Duodenal mucosa (tissue), 2 donors: ENCODE results near the gene KLHDC2.
"Not testable (repeated sequence)": the region's sequence is repeated elsewhere in the genome, so short reads cannot be mapped to it uniquely, and the experiment has no call there.

ENCODE experiments used
- H3K27ac ChIP-seq: one replicate; pipeline ENCODE4 v1.7.0; 2013; ENCODE audit warnings: low read depth, low read length
- H3K27me3 ChIP-seq, 2 donors: one replicate each; pipeline ENCODE4 v1.7.0; 2013; ENCODE audit warnings: low read length in 2 of 2, control low read depth in 1 of 2; ENCODE audit not compliant: insufficient read depth in 2 of 2, control insufficient read depth in 1 of 2
- H3K36me3 ChIP-seq, 2 donors: one replicate each; pipeline ENCODE4 v1.7.0; 2013; ENCODE audit warnings: low read length in 2 of 2, control low read depth in 1 of 2; ENCODE audit not compliant: insufficient read depth in 2 of 2, control insufficient read depth in 1 of 2
- H3K4me1 ChIP-seq, 2 donors: one replicate each; pipeline ENCODE4 v1.7.0; 2013; ENCODE audit warnings: low read length in 2 of 2, control low read depth in 1 of 2; ENCODE audit not compliant: insufficient read depth in 2 of 2, control insufficient read depth in 1 of 2
- H3K4me3 ChIP-seq, 2 donors: one replicate each; pipeline ENCODE4 v1.7.0; 2013; ENCODE audit warnings: low read length in 2 of 2, low read depth in 1 of 2
- H3K9ac ChIP-seq, 2 donors: one replicate each; pipeline ENCODE4 v1.7.0; 2013; ENCODE audit warnings: low read length in 2 of 2, low read depth in 1 of 2
- H3K9me3 ChIP-seq, 2 donors: one replicate each; pipeline ENCODE4 v1.7.0; 2013; ENCODE audit warnings: low read length in 2 of 2, control low read depth in 1 of 2; ENCODE audit not compliant: control insufficient read depth in 1 of 2

KLHDC2 gene

DNA sequence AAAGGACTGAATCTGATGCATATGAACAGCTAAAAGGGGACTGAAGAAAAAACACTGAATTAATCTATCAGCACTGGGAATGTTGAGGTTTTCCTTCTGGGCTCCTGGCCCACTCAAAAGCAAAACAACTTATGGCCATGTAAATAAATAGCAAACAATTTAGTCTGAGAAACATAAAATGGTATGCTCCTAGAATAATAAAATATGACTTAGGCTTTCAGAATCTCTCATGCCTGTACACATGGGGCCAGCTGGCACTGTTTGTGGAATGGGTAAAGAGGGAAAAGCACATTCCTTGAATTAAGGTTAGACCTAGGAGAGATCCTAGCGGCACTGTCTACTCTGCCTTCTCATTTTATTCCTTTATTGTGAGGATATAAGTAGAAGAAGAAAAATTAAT is 6.2 kb downstream of the KLHDC2 start:
- Histone ChIP-seq H3K9me3 (no peaks in the 10 kb centered on the region), H3K4me3 (no peak overlapping the region), H3K27me3 (no peaks in the 10 kb centered on the region), H3K4me1 (peaks cover 12 to 24% of the 10 kb centered on the region in 2 donors), H3K36me3 (peaks cover 24 to 39% of the 10 kb centered on the region in 2 donors), H3K27ac (no peak overlapping the region), H3K9ac (no peak overlapping the region)

- Histone ChIP-seq H3K4me1 (no peaks in the 10 kb centered on the region), H3K4me3 (no peak overlapping the region), H3K9me3 (no peaks in the 10 kb centered on the region), H3K36me3 (peaks cover 45 to 82% of the 10 kb centered on the region in 2 donors), H3K27me3 (no peaks in the 10 kb centered on the region), H3K27ac (no peak overlapping the region), H3K9ac (no peak overlapping the region)
These were observed 10.5 kb downstream of the KLHDC2 start for GRCh38 chr14:49778421-49778820.

DNA sequence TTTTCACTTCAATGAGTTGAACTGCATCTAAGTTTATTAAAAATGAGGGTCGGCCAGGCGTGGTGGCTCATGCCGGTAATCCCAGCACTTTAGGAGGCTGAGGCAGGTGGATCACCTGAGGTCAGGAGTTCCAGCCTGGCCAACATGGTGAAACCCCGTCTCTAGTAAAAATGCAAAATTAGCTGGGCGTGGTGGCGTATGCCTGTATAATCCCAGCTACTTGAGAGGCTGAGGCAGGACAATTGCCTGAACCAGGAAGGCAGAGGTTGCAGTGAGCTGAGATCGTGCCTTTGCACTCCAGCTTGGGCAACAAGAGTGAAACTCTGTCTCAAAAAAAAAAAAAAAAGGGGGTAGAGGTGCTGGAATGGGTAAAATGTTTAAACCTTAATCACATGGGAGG is 13.1 kb downstream of the KLHDC2 start:
- H3K9me3 ChIP-seq, H3K4me3 ChIP-seq, H3K27ac ChIP-seq, H3K9ac ChIP-seq, H3K27me3 ChIP-seq, H3K4me1 ChIP-seq: not testable (repeated sequence)
- peaks cover 42 to 88% of the 10 kb centered on the region in 2 donors for H3K36me3 ChIP-seq

DNA sequence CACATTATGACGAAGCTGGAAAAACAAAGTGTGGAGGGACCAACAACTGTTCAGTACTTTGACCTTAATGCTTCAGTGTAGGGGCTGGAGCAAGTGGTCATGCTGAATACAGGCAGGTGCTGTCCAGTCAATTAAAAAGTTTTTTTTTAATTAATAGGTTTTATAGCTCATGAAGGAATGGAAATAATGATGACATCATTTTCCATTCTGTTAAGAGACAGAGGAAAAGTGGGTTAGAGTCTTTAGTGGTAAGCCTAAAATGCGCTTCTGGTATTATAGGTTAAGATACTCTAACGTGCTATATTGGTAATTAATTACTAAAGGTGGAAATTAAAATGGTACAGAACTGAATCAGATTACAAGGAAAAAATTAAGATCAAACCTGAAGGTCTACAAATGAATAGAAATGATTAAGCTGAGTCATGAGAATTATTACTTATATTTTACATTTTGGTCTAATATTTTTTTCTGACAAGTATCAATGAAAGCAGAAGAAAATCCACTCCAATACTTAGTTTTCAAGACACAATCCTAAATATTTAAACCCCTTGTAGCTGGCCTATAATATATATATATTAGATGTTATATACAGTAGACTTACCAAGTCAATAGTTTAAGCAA is 15.6 kb downstream of the KLHDC2 start:
- Histone ChIP-seq H3K4me3 (no peak overlapping the region), H3K36me3 (peaks cover 48 to 96% of the 10 kb centered on the region in 2 donors), H3K27ac (no peak overlapping the region), H3K9ac (no peak overlapping the region), H3K4me1 (no peaks in the 10 kb centered on the region), H3K27me3 (no peaks in the 10 kb centered on the region), H3K9me3 (no peaks in the 10 kb centered on the region)

DNA sequence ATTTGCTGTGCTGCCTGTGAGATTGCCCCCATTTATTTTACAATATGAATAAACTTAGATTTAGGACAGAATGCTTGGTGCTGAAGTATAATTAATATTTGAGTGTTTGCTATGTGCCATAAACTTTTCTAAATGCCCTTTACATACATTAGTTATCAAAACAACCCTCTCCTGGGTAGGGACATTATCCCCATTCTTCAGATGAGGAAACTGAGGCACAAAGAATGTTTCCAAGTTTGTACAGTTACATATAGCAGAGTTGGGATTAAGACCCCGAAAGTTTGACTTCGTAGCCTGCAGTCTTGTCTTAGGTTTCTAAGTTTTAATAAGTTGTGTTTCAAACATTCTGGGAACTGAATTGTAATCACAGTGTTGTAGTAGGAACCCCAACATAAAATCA is 18.4 kb downstream of the KLHDC2 start:
- Histone ChIP-seq H3K27me3 (no peaks in the 10 kb centered on the region), H3K4me1 (no peaks in the 10 kb centered on the region), H3K36me3 (peaks cover 48 to 89% of the 10 kb centered on the region in 2 donors), H3K4me3 (no peak overlapping the region), H3K9me3 (no peaks in the 10 kb centered on the region), H3K27ac (no peak overlapping the region), H3K9ac (no peak overlapping the region)

DNA sequence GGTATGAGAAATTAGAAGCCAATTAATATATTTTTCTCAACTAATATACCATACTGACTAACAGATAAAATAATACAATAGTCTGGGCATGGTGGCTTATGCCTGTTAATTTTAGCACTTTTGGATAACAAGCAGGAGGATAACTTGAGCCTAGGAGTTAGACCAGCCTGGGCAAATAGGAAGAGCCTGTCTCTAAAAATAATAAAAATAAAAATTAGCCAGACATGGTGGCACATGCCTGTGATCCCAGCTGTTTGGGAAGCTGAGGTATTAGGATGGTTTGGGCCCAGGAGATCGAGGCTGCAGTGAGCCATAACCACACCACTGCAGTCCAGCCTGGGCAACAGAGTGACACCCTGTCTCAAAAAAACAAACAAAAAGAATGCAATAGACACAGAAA is 24.7 kb downstream of the KLHDC2 start:
- no peaks in the 10 kb centered on the region for H3K27me3 ChIP-seq
- H3K36me3 ChIP-seq = peaks cover 38 to 75% of the 10 kb centered on the region in 2 donors
- H3K4me1 ChIP-seq = no peaks in the 10 kb centered on the region
- no peak overlapping the region for H3K4me3 ChIP-seq
- H3K9me3 ChIP-seq = no peaks in the 10 kb centered on the region
- H3K9ac ChIP-seq = no peak overlapping the region
- no peak overlapping the region for H3K27ac ChIP-seq

- Histone ChIP-seq H3K9ac (no peak overlapping the region), H3K27me3 (no peaks in the 10 kb centered on the region), H3K27ac (no peak overlapping the region), H3K36me3 (peaks cover 44 to 79% of the 10 kb centered on the region in 2 donors), H3K4me1 (no peaks in the 10 kb centered on the region), H3K9me3 (no peaks in the 10 kb centered on the region), H3K4me3 (no peak overlapping the region)
These were observed 28.1 kb downstream of the KLHDC2 start for GRCh38 chr14:49796025-49796424.

DNA sequence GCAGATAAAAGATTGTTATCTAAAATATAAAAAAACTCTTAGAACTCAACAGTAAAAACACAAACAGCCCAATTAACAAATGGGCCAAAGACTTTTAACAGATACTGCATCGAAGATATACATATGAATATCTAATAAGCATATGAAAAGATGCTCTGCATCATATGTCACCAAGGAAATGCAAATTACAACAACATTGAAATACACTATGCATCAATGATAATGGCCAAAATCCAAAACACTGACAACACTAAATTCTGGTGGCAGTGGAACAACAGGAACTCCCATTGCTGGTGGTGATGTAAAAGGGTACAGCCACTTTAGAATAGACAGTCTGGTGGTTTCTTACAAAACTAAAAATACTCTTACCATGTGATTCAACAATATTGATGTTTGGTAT is 40.8 kb downstream of the KLHDC2 start:
- Histone ChIP-seq H3K36me3 (peaks cover 19 to 65% of the 10 kb centered on the region in 2 donors), H3K4me1 (no peaks in the 10 kb centered on the region), H3K27ac (no peak overlapping the region)

GRCh38 chr14:49816118-49816517 is 48.2 kb downstream of the KLHDC2 start:
- not testable (repeated sequence) for H3K4me3 ChIP-seq, H3K9me3 ChIP-seq, H3K4me1 ChIP-seq, H3K9ac ChIP-seq, H3K27me3 ChIP-seq, H3K27ac ChIP-seq
- H3K36me3 ChIP-seq = peaks cover 35 to 69% of the 10 kb centered on the region in 2 donors

More for the DNA sequence above, 40.8 kb downstream of the KLHDC2 start:
- no peaks in the 10 kb centered on the region for H3K27me3 ChIP-seq
- H3K9ac ChIP-seq = no peak overlapping the region
- no peak overlapping the region for H3K4me3 ChIP-seq
- H3K9me3 ChIP-seq = no peaks in the 10 kb centered on the region

- H3K27ac ChIP-seq = no peak overlapping the region
- peaks cover 0 to 5% of the 10 kb centered on the region in 2 donors for H3K9me3 ChIP-seq
- H3K4me3 ChIP-seq = no peak overlapping the region
- no peaks in the 10 kb centered on the region for H3K27me3 ChIP-seq
- H3K9ac ChIP-seq = no peak overlapping the region
- H3K36me3 ChIP-seq = peaks cover 35 to 62% of the 10 kb centered on the region in 2 donors
- H3K4me1 ChIP-seq = no peaks in the 10 kb centered on the region
These were observed 48.9 kb downstream of the KLHDC2 start for GRCh38 chr14:49816844-49817243.
